Caco-2 (cell line): ENCODE results near the gene TUBB1. TPM values are rescaled to one million over a fixed set of nuclear protein-coding genes. Genes with fewer than 3 reads are reported as not detected.

Experiments
- BruUV-seq: library from RNA; stranded (reverse); fragments of 400-500 nt; replicated peaks from 2 replicates; lab custom pipeline; 2021; lab: Mats Ljungman, UMichigan
- CTCF ChIA-PET: fragments of 300-600 bp; sonication (Branson Sonifier 250); formaldehyde crosslinking; loops from one replicate; lab custom pipeline; 2022; ENCODE audit warnings: antibody characterized with exemption; lab: Charles Lee
- POLR2A ChIA-PET: fragments of 300-600 bp; sonication (Branson Sonifier 250); formaldehyde crosslinking; loops from one replicate; lab custom pipeline; 2022; ENCODE audit warnings: antibody characterized with exemption; lab: Charles Lee
- DNase-seq, 2 experiments: peaks; one replicate each; pipeline versions ENCODE4 v3.0.0 to v3.0.0-alpha.2; 2020 to 2022
- H3K27me3 ChIP-seq: replicated peaks from 2 replicates; pipeline ENCODE4 v1.6.0; 2011; ENCODE audit warnings: low read length; ENCODE audit not compliant: control insufficient read depth, insufficient read depth
- H3K36me3 ChIP-seq: 2 replicates; pipeline ENCODE4 v1.5.1; 2011; ENCODE audit warnings: low read length; ENCODE audit not compliant: control insufficient read depth, insufficient read depth
- H3K4me1 ChIP-seq: fragments of 250-450 bp; sonication (Bioruptor Pico); 2 replicates; pipeline ENCODE4 v1.5.1; 2020; ENCODE audit warnings: mild to moderate bottlenecking
- H3K4me3 ChIP-seq: 2 replicates; pipeline ENCODE4 v1.5.1; 2011; ENCODE audit warnings: low read depth, mild to moderate bottlenecking, control low read depth, low read length
- H3K9me3 ChIP-seq: fragments of 250-450 bp; sonication (Bioruptor Pico); 2 replicates; pipeline ENCODE4 v1.5.1; 2020; ENCODE audit warnings: mild to moderate bottlenecking, moderate library complexity
- H3K27ac Mint-ChIP-seq: one replicate; pipeline ENCODE4 v1.8.0; 2022; ENCODE audit warnings: mixed read lengths; ENCODE audit not compliant: unreplicated experiment
- H3K27me3 Mint-ChIP-seq: one replicate; pipeline ENCODE4 v1.8.0; 2022; ENCODE audit warnings: mixed read lengths; ENCODE audit not compliant: insufficient read depth, unreplicated experiment
- H3K36me3 Mint-ChIP-seq: one replicate; pipeline ENCODE4 v1.8.0; 2022; ENCODE audit warnings: mild to moderate bottlenecking, mixed read lengths; ENCODE audit not compliant: insufficient read depth, unreplicated experiment
- H3K4me1 Mint-ChIP-seq: one replicate; pipeline ENCODE4 v1.8.0; 2022; ENCODE audit warnings: low read depth, mixed read lengths; ENCODE audit not compliant: unreplicated experiment
- H3K4me3 Mint-ChIP-seq: one replicate; pipeline ENCODE4 v1.8.0; 2022; ENCODE audit warnings: mild to moderate bottlenecking, moderate library complexity, mixed read lengths; ENCODE audit not compliant: unreplicated experiment
- H3K9me3 Mint-ChIP-seq: one replicate; pipeline ENCODE4 v1.8.0; 2022; ENCODE audit warnings: mixed read lengths; ENCODE audit not compliant: unreplicated experiment
- CTCF ChIP-seq, 2 experiments: fragments of 200-600 bp in 1 of 2; IDR thresholded peaks; 1 replicate in 1 of 2; 2 replicates in 1 of 2; pipeline versions ENCODE4 v1.5.1 to v1.8.0; 2011 to 2022; ENCODE audit warnings: antibody characterized with exemption in 1 of 2, control low read depth in 1 of 2, inconsistent platforms in 1 of 2, low read depth in 1 of 2, low read length in 1 of 2, mild to moderate bottlenecking in 1 of 2, moderate library complexity in 1 of 2; ENCODE audit not compliant: insufficient read depth in 1 of 2, severe bottlenecking in 1 of 2, unreplicated experiment in 1 of 2
- intact Hi-C: fragments of 100-400 bp; cut with micrococcal nuclease; formaldehyde crosslinking; loops from one replicate; pipeline ENCODE4 v1.10.0; 2022; ENCODE audit not compliant: unreplicated experiment
- total RNA-seq: library from RNA; stranded (reverse); gene quantifications from 2 replicates; pipeline ENCODE4 v1.2.3, GENCODE V29; 2022

TUBB1 gene
- total RNA-seq, 1 experiment from 2014 or later = 0.18 TPM

GRCh38 chr20:59068534-59068933, 49.3 kb downstream of the TUBB1 start:
- no TSS peak for BruUV-seq
- CTCF ChIA-PET = no interaction called here

GRCh38 chr20:59069026-59069425, 49.8 kb downstream of the TUBB1 start:
- intact Hi-C loops = no loop called here
- ChIA-PET POLR2A (no interaction called here), CTCF (no interaction called here)
- Mint-ChIP-seq H3K27me3 (peaks cover 21% of the 10 kb centered on the region), H3K9me3 (no peaks in the 10 kb centered on the region), H3K36me3 (no peaks in the 10 kb centered on the region), H3K4me1 (no peaks in the 10 kb centered on the region), H3K4me3 (no peak overlapping the region), H3K27ac (no peak overlapping the region)
- Histone ChIP-seq H3K36me3 (no peaks in the 10 kb centered on the region), H3K27me3 (peaks cover 2% of the 10 kb centered on the region; the same call in 1 of the 2 replicates), H3K9me3 (no peaks in the 10 kb centered on the region), H3K4me3 (no peak overlapping the region), H3K4me1 (no peaks in the 10 kb centered on the region)
- no peak for TF ChIP-seq CTCF (IDR thresholded peaks at IDR 0.05; ENCODE audit: insufficient read depth in 1 of 2, low read depth in 1 of 2, low read length in 1 of 2, severe bottlenecking in 1 of 2, unreplicated experiment in 1 of 2)
- BruUV-seq = no TSS peak
- DNase-seq = no peak

More at GRCh38 chr20:59068534-59068933, 49.3 kb downstream of the TUBB1 start:
- intact Hi-C loops = no loop called here
- Mint-ChIP-seq H3K4me3 (no peak overlapping the region), H3K4me1 (peaks cover 4% of the 10 kb centered on the region), H3K9me3 (no peaks in the 10 kb centered on the region), H3K27ac (no peak overlapping the region), H3K36me3 (no peaks in the 10 kb centered on the region), H3K27me3 (peaks cover 21% of the 10 kb centered on the region)
- Histone ChIP-seq H3K27me3 (peaks cover 2% of the 10 kb centered on the region; the same call in 1 of the 2 replicates), H3K4me3 (no peak overlapping the region), H3K9me3 (no peaks in the 10 kb centered on the region), H3K4me1 (no peaks in the 10 kb centered on the region), H3K36me3 (no peaks in the 10 kb centered on the region)
- no peak for TF ChIP-seq CTCF (IDR thresholded peaks at IDR 0.05; ENCODE audit: insufficient read depth in 1 of 2, low read depth in 1 of 2, low read length in 1 of 2, severe bottlenecking in 1 of 2, unreplicated experiment in 1 of 2)
- no peak for DNase-seq
- POLR2A ChIA-PET = interaction anchor here (0.6 kb wide), 1 partner anchor 36 kb away, joined by 6 read pairs; no protein-coding TSS in a partner anchor

- no peaks in the 10 kb centered on the region for H3K9me3 ChIP-seq
- no peaks in the 10 kb centered on the region for H3K4me1 Mint-ChIP-seq
- TF ChIP-seq CTCF (IDR thresholded peaks at IDR 0.05; ENCODE audit: insufficient read depth in 1 of 2, low read depth in 1 of 2, low read length in 1 of 2, severe bottlenecking in 1 of 2, unreplicated experiment in 1 of 2) = no peak
- H3K36me3 Mint-ChIP-seq = no peaks in the 10 kb centered on the region
- POLR2A ChIA-PET = interaction anchor here (0.6 to 0.7 kb wide), 2 partner anchors 12 to 37 kb away, joined by 3 to 11 read pairs; no protein-coding TSS in a partner anchor
- H3K4me3 ChIP-seq = no peak overlapping the region
- H3K27me3 Mint-ChIP-seq = peaks cover 36% of the 10 kb centered on the region
- H3K36me3 ChIP-seq = no peaks in the 10 kb centered on the region
- H3K27ac Mint-ChIP-seq = no peak overlapping the region
- CTCF ChIA-PET = no interaction called here
- H3K4me1 ChIP-seq = no peaks in the 10 kb centered on the region
- intact Hi-C loops = no loop called here
- H3K9me3 Mint-ChIP-seq = no peaks in the 10 kb centered on the region
- no peak for DNase-seq
- no TSS peak for BruUV-seq
- no peak overlapping the region for H3K4me3 Mint-ChIP-seq
- peaks cover 4% of the 10 kb centered on the region; the same call in 1 of the 2 replicates for H3K27me3 ChIP-seq
Measured at GRCh38 chr20:59071216-59071615, 52.0 kb downstream of the TUBB1 start.
